ENCODE measurements around the gene RPTOR. TPM values are rescaled to one million over a fixed set of nuclear protein-coding genes. Genes with fewer than 3 reads are reported as not detected.

RPTOR gene
- polyA plus RNA-seq, 1 experiment: 10.8 TPM

- Histone ChIP-seq H3K27me3 (ENCODE audit: control insufficient read depth, insufficient read depth, low read length) (no peaks in the 10 kb centered on the region), H3K36me3 (ENCODE audit: control insufficient read depth, insufficient read depth, low read length) (0 out of 2 replicates have a peak, but pooled peaks cover 2% of the 10 kb centered on the region), H3K4me3 (ENCODE audit: low read depth, low read length) (no peak overlapping the region)
- DNase-seq (ENCODE audit: low read depth): no peak
- CTCF ChIA-PET: interaction anchor here (0.7 kb wide), 1 partner anchor 17 kb away, joined by 3 read pairs; no protein-coding TSS in a partner anchor
- TF ChIP-seq, protein P1, sequence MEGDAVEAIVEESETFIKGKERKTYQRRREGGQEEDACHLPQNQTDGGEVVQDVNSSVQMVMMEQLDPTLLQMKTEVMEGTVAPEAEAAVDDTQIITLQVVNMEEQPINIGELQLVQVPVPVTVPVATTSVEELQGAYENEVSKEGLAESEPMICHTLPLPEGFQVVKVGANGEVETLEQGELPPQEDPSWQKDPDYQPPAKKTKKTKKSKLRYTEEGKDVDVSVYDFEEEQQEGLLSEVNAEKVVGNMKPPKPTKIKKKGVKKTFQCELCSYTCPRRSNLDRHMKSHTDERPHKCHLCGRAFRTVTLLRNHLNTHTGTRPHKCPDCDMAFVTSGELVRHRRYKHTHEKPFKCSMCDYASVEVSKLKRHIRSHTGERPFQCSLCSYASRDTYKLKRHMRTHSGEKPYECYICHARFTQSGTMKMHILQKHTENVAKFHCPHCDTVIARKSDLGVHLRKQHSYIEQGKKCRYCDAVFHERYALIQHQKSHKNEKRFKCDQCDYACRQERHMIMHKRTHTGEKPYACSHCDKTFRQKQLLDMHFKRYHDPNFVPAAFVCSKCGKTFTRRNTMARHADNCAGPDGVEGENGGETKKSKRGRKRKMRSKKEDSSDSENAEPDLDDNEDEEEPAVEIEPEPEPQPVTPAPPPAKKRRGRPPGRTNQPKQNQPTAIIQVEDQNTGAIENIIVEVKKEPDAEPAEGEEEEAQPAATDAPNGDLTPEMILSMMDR (IDR thresholded peaks at IDR 0.05; ENCODE audit: insufficient read depth, low read depth, low read length): peak; percentile 38
- POLR2A ChIA-PET: interaction anchor here (0.6 kb wide), 1 partner anchor 1894 kb away, joined by 13 read pairs; no protein-coding TSS in a partner anchor
Measured at GRCh38 chr17:80755650-80756405, 211.2 kb downstream of the RPTOR start.

DNA sequence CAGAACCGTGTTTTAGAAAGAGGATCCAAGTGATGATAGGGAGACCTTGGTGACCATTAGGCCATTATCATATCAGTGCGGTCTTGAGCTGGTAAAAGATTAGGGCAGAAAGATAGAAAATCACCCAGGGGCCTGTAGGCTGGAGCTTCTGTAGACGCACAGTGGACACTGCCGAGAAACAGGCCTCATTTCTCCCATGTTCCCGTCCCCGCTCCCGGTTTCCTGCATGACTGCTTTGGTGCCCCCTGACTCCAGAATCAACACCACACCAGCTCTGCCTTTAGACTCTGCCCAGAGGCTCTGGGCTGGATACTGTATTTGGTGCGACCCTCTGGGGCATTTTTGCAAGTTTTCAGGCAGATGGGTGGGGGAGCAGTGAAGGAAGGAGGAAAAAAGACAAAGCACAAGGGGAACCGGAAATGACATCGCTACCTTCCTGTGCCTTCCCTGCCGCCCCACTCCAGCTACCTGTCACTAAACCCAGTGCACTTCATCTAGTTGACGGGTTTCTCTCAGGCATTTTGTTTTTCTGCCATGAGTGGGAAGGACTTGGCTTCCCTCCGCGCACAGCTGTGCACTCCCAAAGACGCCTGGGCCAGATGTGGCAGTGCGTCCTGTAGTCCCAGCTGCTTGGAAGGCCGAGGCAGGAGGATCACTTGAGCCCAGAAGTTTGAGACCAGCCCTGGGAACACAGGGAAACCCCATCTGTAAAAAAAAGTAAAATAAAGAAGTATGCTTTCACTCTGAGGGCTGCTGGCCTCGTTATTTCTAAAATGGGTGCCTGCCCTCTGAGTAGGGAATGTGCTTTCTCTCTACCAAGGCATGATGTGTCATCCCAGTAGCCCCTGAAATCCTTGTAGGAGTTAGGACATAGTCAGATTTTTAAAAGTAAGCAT is 214.1 kb downstream of the RPTOR start:
- H3K4me3 ChIP-seq (ENCODE audit: low read depth, low read length): no peak overlapping the region
- POLR2A ChIA-PET: no interaction called here
- no peaks in the 10 kb centered on the region for H3K27me3 ChIP-seq (ENCODE audit: control insufficient read depth, insufficient read depth, low read length)
- TF ChIP-seq, protein P1 (IDR thresholded peaks at IDR 0.05; ENCODE audit: insufficient read depth, low read depth, low read length): no peak
- CTCF ChIA-PET: interaction anchor here (1.3 kb wide), 1 partner anchor 15 kb away, joined by 3 read pairs; no protein-coding TSS in a partner anchor
- DNase-seq (ENCODE audit: low read depth): no peak
- 0 out of 2 replicates have a peak, but pooled peaks cover 2% of the 10 kb centered on the region for H3K36me3 ChIP-seq (ENCODE audit: control insufficient read depth, insufficient read depth, low read length)

DNA sequence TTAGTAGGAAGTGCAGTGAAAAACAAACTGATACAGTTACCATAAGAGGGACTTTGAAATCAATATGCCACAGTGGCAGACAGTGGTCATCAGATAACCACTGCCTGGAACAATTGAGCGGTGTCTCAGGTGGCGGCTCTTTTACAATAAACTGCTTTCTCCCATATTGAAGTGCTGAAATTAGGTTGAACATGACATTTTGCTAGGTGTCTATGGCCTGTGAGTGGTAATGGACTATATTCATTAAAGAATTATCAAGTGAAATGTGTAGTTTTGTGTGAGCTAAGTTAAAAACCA is 214.7 kb downstream of the RPTOR start:
- H3K27me3 ChIP-seq (ENCODE audit: control insufficient read depth, insufficient read depth, low read length): no peaks in the 10 kb centered on the region
- TF ChIP-seq, protein P1 (IDR thresholded peaks at IDR 0.05; ENCODE audit: insufficient read depth, low read depth, low read length): no peak
- ChIA-PET POLR2A (no interaction called here), CTCF (no interaction called here)
- 0 out of 2 replicates have a peak, but pooled peaks cover 2% of the 10 kb centered on the region for H3K36me3 ChIP-seq (ENCODE audit: control insufficient read depth, insufficient read depth, low read length)
- no peak for DNase-seq (ENCODE audit: low read depth)
- no peak overlapping the region for H3K4me3 ChIP-seq (ENCODE audit: low read depth, low read length)

DNA sequence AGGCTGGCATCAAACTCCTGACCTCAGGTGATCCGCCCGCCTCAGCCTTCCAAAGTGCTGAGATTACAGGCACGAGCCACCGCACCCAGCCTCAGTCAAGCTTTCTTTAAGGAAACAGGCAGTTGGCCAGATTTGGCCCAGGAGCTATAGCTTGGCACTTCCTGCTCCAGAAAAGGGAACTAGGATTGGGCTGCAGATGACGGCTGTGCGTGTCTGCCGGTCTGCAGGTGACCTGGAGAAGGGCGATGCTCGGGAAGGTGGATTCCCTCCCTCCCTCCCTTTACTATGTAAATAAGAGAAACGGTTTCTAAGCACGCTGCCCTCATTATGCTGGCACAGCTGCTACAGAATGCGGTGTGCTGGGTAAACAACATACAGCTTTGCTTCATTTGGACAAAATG is 215.9 kb downstream of the RPTOR start:
- H3K36me3 ChIP-seq (ENCODE audit: control insufficient read depth, insufficient read depth, low read length): no peaks in the 10 kb centered on the region
- H3K27me3 ChIP-seq (ENCODE audit: control insufficient read depth, insufficient read depth, low read length): no peaks in the 10 kb centered on the region
- TF ChIP-seq, protein P1 (IDR thresholded peaks at IDR 0.05; ENCODE audit: insufficient read depth, low read depth, low read length): no peak
- ChIA-PET POLR2A (no interaction called here), CTCF (no interaction called here)
- no peak overlapping the region for H3K4me3 ChIP-seq (ENCODE audit: low read depth, low read length)
- no peak for DNase-seq (ENCODE audit: low read depth)

Measured in BJ (cell line).